Effector CD4-positive, alpha-beta T cell (primary cell): ENCODE measurements around the gene HDAC3.
A peak's percentile ranks its signal among the peaks of the same experiment; 100 is the strongest.

ENCODE experiments used
- DNase-seq: peaks from one replicate; pipeline ENCODE4 v3.0.0-alpha.2; 2020

Gene HDAC3

DNA sequence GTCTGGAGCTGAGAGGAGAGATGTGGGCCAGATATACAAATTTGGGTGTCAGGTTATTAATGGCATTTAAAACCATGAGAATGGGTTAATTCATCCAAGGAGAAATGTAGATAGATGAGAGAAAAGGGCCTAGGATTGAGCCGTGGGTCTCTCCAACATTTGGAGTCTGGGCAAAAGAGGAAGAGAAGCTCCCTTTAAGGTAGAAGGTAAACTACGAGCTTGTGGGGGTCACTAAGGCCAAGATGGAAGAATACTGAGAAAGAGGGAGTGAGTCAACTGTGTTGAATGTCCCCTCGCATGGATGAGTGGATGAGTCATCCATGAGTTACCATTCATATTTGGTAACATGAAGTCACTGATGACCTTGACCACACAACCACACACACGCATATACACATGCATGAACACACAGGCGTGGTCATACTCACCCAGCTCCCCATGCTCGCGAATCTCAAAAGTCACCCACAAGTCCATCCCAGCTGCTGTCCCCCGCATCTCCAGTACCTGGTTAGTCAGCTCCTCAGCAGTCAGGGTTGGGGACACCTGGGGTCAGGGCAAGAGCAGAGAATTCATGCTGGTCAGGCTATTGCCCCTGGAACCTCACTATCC, 21.4 kb upstream of the HDAC3 start:
- no peak for DNase-seq

DNA sequence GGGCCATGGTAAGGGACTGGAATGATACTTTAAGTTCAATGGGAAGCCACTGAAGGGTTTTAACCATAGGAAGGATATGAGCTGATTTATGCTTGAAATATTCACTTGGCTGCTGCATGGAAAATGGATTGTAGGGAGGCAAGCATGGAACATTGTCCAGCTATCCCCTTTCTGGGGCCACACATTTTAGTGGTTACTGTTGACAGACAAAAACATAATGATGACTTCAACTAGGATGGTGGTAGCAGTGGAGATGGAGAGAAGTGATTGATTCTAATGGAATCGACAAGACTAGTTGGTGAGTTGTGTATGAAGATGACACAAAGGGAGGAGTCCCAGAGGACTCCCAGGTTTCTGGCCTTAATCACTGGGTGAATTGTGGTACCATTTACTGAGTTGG, 20.8 kb upstream of the HDAC3 start:
- no peak for DNase-seq

DNA sequence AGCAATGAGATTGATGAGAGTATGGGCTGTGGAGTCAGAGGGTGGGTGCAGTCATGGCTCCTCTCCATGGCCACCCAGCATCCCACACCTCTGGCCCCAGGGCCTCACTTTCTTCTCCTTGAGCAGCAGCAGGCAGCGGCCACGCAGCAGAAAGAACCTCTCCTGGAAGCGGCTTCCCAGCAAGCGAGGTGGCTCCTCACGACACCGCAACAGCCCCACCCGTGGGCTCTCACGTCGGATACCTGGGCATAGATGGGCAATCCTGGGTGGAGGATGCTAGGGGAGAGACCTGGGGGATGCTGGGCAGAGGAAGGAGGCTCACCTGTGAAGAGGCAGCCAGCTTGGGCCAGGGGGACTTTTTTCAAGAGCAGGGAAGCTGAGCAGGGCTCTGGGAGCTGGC, 19.7 kb upstream of the HDAC3 start:
- DNase-seq, result no peak

DNA sequence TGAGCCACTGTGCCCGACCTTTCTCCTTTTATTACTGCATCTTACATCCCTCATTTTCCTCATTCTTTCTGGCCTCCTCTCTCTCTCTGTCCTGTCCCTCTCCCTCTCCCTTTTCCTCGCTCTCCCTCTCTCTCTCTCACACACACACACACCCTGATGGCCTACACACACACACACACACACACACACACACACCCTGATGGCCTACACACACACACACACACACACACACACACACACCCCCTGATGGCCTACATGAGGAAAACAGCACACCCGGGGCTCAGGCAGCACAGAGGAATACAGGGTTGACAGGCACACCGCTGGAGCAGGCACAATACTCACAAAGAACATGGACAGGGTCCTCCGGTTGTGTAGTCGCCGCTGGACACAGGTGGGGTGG, 18.4 kb upstream of the HDAC3 start:
- no peak for DNase-seq

DNA sequence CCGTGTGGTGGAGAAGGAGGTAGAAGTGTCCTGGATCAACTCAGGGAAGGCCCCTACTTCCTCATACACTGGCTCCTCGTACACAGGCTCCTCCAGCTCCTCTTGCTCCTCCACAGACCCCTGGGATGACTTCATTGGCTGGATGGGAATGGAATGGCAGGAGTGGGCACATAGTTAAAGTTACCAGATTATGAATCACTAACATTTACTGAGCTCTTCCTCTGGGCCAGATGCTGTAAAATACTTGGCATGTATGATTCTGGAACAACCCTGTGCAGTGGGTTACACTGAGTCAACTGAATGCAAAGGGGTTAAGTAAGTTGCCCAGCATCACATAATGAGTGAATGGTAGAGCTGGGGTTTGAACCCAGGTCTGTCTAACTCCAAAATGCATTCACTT, 17.6 kb upstream of the HDAC3 start:
- DNase-seq, result no peak

DNA sequence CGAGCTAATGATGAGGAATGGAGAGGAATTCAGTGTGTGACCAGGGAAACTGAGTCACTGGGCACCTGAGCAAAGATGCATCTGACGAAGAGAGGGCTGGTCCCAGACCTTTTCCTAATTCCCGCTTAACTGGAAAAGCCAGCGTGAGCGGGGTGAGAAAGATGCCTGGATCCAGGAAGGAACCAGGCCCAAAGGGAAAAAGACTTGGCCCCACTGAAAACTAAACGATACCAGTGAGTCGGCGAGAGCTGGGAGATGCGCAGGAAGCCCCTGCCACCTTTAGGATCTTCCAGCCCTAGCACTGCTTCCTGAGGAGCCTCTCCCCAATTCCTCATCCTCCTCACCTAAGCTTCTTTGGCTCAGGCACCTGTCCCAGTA, 15.1 kb upstream of the HDAC3 start:
- DNase-seq, result no peak

DNA sequence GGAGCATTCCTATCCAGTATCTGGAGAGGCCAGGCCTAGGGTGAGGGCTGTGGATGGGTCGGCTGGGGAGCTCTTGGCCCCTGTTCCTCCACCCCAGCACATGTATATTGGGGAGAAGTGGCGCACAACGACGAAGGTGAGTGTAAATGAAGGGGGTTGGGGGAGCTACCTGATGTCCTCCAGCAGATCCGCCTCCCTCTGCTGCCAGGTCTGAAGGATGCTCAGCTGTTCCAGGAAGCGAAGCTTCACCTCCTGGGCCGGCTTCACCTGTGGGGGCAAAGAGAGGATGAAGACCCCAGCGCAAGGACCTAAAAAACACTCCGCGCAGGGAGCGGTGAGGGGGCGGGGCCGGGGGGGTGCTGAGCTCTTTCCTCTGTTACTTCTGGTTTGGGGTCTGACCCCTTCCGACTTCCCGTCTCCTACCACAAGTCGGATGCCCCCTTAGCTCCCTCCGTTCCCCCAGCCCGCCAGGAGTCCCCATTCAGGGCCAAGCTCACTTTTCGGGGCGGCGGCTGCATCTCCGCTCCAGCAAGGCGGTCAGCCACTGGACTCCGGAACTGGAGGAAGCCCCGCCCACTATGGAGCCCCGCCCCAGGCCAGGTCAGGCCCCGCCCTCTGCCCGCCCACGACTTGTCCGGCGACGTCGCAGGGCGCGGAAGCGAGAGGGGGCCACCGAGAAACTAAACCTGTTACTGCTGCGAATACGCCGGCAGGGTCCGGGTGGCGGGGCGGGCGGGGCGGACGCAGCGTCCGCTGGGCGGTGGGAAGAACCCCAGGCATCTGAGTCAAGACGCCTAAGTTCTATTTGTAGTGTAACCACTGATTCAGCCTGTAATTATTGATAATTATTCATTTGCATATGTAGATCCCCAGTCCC, 14.4 kb upstream of the HDAC3 start, which contains the start of gene FCHSD1:
FCHSD1 (minus strand) TSS at position 568 of the 877 bp plus-strand sequence; CDS start at position 518, 50 bp downstream.
- DNase-seq, result peak; percentile 73

DNA sequence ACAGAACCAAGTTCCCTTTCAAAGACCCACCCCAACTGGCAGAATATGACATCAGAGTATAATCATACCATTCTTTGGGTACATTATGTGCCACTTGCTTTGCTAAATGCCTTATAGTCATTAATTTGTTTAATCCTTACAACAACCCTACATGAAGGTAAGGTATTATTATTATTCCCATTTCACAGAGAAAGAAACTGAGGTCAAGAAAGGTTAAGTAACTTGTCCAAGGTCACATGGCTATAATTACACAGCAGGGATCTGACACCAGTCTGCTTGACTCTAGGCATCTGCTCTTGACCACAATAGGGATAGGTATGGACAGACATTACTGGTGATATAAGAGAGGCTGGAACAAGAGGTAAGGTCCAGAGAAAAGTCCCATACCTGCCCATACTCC, 13.3 kb upstream of the HDAC3 start:
- no peak for DNase-seq

DNA sequence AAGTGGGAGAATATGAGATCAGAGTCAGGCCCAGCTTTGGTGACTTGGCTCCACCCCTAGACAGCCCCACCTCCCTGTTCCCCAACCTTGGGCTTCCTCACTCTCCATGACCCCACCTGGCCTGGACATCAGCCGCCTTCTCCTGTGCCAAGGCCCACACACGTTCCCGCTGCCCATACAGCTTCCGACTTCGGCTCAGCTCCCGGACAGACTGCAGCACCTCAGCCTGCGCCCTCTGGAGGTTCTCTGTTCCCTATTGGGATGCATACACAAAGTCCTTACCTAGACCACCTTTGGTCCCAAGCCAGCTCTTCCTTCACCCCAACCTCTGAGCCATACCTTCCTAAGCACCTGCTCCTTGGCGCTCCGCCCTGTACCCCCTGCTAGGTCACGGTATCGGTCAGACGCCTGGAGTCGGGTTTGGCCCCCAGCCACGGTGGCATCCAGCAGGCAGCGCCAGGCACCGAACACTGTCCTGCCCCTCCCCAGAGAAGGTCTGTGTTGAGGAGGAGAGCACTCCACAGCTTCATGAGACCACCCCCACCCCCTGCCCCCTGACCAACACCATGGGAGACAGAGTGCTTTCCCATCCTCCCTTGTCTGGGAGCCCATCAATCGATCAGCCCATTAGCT, 12.5 kb upstream of the HDAC3 start:
- DNase-seq, result no peak

DNA sequence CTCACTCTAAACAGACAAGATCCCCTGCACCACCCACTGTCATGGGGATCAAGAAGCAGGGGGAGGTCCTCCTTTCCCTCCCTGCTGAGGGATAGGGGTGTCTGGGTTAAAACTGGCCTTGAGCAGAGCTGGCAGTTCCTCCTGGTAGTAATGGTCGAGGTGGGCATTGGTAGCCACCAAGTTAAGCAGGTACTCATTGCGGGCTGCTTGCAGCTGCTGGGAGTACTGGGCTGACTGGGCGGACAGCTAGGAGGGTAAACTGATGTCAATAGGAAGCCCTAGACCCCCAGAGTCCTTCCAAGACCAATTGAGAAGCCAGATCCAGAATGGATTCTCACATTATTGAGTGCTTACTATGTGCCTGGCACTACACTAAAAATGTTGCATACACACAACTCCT, 11.2 kb upstream of the HDAC3 start:
- no peak for DNase-seq

DNA sequence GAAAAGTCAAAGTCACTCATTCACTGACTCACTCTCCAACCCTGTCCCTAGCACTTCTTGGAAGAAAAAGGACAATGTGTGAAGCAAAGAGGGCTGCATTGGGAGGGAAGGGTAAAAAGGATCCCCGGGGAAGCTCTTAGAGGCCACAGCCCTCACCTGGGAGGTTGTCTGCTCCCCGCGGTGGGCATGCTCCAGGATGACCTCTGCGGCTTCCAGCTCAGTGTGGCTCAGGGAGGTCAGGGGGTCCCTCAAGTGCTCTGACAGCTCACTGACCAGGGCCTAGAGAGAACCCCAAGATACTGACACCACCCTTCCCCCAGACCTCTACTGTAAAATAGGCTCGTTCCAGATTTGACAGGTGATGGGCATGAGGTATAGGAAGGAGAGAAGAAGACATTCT, 10.6 kb upstream of the HDAC3 start:
- no peak for DNase-seq

DNA sequence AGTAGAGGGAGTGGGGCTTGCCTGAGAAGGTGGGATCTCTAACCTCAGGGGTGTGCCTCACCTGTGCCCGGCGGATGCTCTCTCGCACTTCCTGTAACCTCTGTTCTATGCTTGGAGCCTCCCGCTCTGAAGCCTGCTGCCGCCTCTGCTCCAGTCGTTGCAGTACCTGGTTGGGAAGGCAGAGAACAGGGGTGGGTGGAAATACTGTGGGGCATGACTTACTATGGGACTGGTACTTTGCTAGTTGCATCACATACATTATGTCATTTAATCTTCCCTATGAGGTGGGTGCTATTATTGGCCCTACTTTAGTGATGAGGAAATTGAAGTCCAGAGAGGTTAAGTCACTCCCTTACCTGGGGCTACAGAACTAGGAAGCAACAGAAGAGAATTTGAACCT, 9.4 kb upstream of the HDAC3 start:
- no peak for DNase-seq

DNA sequence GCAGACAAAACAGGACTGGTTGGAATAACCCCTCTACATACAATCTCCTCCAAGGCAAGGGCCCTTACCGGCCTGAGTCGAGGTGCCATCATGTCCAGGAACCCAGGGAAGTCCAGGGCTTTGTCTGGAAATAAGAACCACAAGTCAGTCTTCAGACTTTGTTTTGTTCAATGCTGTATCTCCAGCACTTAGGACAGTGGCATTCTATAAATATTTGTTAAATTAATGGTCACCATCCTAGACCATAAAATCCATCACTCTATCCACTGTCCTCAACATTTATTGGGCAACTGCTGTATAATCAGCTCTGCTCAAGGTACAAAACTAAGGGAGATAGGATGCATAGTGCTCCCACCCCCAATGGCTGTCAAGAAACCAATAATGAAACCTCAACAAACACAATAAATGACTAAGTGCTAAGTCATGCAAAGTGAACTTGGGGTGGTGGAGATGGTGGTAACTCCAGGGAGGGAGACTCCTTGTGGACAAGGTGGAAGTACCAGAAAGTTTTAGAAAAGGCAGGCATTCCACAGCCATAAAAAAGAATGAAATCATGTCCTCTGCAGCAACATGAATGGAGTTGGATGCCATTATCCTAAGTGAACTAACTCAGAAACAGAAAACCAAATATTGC, 5.1 kb upstream of the HDAC3 start:
- DNase-seq, result no peak

DNA sequence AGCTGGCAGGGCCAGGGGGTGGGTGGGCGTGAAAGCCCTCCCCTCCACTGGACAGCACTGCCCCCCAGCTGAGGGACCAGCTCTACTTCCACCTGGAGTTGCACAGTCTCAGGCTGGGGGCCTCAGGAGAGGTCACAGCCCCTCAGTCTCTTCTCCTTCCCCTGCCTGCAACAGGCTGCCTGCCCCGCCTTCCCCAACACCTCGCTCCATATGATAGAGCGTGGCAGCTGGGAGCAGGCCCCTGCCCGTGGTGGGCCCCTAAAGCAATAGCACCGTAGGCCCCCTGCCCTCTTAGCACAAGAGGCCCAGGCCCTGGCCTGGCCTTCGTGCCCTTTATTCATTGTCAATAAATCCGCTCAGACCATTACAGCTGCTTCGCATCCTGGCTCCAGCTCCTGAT, 4.0 kb upstream of the HDAC3 start:
- no peak for DNase-seq

DNA sequence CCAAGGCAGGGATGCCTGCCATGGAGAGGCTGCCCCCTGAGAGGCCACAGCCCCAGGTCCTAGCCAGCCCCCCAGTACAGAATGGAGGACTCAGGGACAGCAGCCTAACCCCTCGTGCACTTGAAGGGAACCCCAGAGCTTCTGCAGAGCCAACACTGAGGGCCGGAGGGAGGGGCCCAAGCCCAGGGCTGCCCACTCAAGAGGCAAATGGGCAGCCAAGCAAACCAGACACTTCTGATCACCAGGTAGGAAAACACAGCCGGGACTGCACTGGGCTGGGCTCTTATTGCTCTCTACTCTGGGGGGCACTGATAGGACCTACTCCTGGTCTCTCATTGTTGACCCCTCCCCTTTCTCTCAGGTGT, 3.4 kb upstream of the HDAC3 start:
- no peak for DNase-seq

DNA sequence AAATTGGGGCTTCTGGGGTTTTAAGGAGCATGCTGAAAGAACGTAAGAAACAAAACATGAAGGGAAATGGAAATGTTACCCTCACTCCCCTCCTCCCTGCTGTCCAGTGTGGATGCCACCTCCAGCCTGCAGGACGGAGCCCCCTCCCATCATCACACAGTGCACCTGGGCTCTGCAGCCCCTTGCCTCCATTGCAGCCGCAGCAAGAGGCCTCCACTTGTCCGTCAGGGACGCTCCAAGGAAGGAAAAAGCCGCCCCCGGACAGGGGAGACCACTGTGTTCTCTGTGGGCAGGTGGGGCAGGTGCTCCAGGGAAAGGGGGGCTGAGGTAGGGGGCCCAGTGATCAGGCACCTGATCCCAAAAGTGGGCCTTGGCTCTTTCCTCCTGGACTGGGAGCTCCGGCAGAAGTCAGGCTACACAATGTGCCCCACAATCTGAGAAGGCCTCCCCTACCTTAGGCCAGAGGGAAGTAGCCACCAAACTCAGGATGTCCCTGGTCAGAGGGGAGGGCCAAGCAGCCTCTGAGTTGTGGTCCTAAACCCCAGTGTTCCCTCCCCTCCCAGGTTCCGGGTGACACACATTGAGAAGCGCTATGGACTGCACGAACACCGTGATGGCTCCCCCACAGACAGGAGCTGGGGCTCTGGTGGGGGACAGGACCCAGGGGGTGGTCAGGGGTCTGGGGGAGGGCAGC, 2.9 kb upstream of the HDAC3 start:
- DNase-seq, result no peak

DNA sequence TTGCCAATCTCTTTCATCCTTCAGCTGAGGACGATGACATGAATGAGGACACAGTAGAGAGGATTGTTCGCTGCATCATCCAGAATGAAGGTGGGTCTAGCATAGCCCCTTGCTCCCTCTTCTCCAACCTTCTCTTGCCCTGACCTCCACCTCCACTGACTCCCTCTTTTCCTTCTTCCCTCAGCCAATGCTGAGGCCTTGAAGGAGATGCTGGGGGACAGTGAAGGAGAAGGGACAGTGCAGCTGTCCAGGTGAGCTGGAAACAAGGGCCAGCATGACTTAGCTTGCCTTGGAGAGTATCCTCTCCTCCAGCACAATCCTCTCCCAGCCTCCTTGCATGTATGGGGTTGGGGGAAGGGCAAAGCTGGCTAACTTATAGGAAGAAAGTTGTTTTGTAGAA, 2.1 kb upstream of the HDAC3 start:
- no peak for DNase-seq

DNA sequence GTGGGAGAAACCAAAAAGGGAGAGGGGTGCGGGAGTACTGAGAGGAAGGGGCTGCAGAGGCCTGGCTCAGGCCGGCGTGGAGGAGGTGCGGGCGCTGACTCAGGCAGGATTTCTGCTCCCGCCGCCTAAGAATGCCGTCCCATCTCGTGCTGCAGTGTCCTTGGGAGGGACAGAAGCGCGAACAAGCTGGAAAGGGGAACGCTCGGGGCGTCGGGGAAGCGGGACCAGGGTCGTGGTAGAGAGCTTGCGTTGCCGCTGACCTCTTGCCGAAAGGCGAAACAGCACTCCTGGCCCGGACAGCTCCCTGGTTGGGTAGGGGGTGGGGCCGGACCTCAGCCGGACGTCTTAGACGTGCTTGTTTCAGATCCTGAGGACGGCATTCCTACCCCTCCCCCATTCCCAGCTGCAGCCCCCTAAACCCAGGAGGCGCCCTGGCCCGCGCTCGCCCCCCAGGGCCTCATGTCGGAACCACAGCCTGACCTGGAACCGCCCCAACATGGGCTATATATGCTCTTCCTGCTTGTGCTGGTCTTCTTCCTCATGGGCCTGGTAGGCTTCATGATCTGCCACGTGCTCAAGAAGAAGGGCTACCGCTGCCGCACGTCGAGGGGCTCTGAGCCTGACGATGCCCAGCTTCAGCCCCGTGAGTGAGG, 1.2 kb upstream of the HDAC3 start:
- DNase-seq, result peak; percentile 40

DNA sequence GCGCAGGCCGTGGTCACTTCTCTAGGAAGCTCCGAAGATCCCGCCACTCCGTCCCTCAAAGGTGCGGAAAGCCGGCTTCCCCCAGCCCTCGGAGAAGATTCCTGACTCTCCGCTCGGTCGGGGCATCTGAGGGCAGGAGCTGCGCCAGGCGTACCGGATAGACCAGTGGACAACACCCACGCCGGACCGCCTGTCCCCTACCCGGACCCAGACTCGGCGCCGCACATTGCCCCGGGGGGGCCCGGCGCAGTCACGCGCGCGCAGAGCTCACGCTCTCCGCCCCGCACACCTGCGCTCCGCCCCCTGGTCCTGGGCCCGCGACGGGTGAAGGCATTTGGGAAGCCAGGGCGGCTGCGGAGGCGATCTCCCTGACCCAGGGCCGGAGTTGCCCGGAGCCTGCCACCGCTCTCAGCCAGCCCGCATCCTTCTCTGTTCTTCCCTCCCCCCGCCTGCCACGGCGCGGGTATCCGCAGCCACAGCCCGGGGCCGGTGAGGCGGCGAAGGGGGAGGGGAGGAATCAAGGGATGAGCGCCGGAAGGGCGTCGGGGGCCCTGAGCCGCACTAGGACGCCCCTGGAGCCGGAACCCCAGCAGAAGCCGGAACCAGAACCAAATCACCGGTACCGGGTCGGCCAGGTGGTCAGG, 596 bp upstream of the HDAC3 start:
- DNase-seq, result peak; percentile 53

DNA sequence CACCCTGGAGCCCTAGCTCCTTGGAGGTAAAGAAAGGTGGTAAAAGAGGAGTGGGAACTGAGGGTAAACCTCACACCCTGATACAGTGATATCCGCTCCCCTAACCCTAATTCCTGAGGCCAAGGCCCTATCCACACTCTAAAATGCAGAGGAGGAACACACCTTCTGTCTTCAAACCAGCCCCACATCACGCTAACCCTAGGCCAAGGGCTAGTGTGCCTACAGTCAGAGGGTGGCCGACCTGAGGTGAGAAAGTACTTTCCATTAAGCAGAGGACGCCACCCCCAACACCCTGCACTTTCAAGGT, 590 bp downstream of the HDAC3 start:
- DNase-seq, result no peak

DNA sequence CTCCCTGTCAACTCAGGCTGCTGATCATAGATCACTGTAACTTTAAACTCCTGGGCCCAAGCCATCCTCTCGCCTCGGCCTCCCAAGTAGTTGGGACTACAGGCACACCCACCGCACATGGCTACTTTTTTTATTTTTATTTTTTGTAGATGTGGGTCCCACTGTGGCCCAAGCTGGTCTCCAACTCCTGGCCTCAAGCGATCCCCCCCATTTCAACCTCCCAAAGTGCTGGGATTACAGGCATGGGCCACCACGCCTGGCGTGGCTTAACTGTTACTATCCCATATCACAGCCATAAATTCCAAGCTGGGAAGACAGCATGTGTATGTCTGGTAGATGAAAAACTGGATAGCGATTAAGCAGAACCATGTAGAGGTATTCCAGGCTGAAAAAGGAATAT, 1.0 kb downstream of the HDAC3 start:
- no peak for DNase-seq

DNA sequence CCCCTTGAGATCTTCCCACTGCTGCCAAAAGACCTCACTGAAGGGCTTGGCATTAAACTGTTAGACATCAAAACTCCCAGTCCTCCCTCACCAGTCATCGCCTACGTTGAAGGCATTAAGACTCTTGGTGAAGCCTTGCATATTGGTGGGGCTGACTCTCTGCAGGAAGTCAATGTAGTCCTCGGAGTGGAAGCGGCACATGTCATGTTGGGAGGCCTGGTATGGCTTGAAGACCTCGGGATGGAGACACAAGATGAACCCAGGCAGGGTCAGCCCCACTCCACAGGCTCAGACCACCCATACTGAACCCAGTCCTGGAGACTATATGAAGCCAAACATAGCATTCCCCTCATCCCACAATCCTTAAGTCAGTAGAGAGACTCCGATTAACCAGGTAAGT, 1.9 kb downstream of the HDAC3 start:
- DNase-seq, result no peak
